Liver (tissue), 9 donors: Measurements from ENCODE around the gene LDAH. TPM values are rescaled to one million over a fixed set of nuclear protein-coding genes. Genes with fewer than 3 reads are reported as not detected.

Experiments
- DNase-seq: peaks from one replicate; pipeline ENCODE4 v3.0.0-alpha.2; 2017; ENCODE audit warnings: low spot score
- H3K27ac ChIP-seq, 2 donors: one replicate each; pipeline ENCODE4 v1.7.0; 2013; ENCODE audit warnings: inconsistent platforms in 2 of 2, low read length in 2 of 2, control low read depth in 1 of 2, low read depth in 1 of 2, mild to moderate bottlenecking in 1 of 2
- H3K27me3 ChIP-seq, 4 donors: one replicate each; pipeline versions ENCODE4 v1.6.1 to v1.7.0; 2013; ENCODE audit warnings: low read length in 3 of 4, inconsistent platforms in 1 of 4, mild to moderate bottlenecking in 1 of 4, moderate library complexity in 1 of 4; ENCODE audit not compliant: control insufficient read depth in 4 of 4, insufficient read depth in 4 of 4
- H3K36me3 ChIP-seq, 4 donors: one replicate each; pipeline versions ENCODE4 v1.6.1 to v1.7.0; 2013; ENCODE audit warnings: low read length in 3 of 4, mild to moderate bottlenecking in 3 of 4, low read depth in 1 of 4, moderate library complexity in 1 of 4; ENCODE audit not compliant: control insufficient read depth in 4 of 4, insufficient read depth in 3 of 4
- H3K4me1 ChIP-seq, 4 donors: one replicate each; pipeline versions ENCODE4 v1.6.1 to v1.7.0; 2013; ENCODE audit warnings: low read length in 3 of 4, mild to moderate bottlenecking in 3 of 4, moderate library complexity in 1 of 4; ENCODE audit not compliant: control insufficient read depth in 4 of 4, insufficient read depth in 4 of 4
- H3K4me3 ChIP-seq, 3 donors: one replicate each; pipeline versions ENCODE4 v1.6.1 to v1.7.0; 2013; ENCODE audit warnings: low read length in 3 of 3, control low read depth in 1 of 3, low read depth in 1 of 3, mild to moderate bottlenecking in 1 of 3
- H3K9ac ChIP-seq, 2 donors: one replicate each; pipeline ENCODE4 v1.7.0; 2013; ENCODE audit warnings: low read length in 2 of 2, mild to moderate bottlenecking in 2 of 2, moderate library complexity in 2 of 2, control low read depth in 1 of 2, low read depth in 1 of 2
- H3K9me3 ChIP-seq, 4 donors: one replicate each; pipeline versions ENCODE4 v1.6.1 to v1.7.0; 2013; ENCODE audit warnings: low read length in 3 of 4; ENCODE audit not compliant: control insufficient read depth in 4 of 4
- ATF3 ChIP-seq: IDR thresholded peaks from 2 replicates; pipeline ENCODE4 v1.6.1; 2016; ENCODE audit warnings: antibody characterized with exemption
- CTCF ChIP-seq: fragments of 150-350 bp; IDR thresholded peaks from 2 replicates; pipeline ENCODE4 v1.5.1; 2017; ENCODE audit warnings: improper control_type of control experiment, low read depth, low read length; ENCODE audit not compliant: missing input control
- EGR1 ChIP-seq, 2 donors: IDR thresholded peaks; 2 replicates each; pipeline ENCODE4 v1.6.1; 2016 to 2018; ENCODE audit warnings: antibody characterized with exemption in 2 of 2, low read depth in 2 of 2
- FOXA1 ChIP-seq: IDR thresholded peaks from 2 replicates; pipeline ENCODE4 v1.6.1; 2016; ENCODE audit warnings: antibody characterized with exemption
- FOXA2 ChIP-seq: IDR thresholded peaks from 2 replicates; pipeline ENCODE4 v1.6.1; 2016; ENCODE audit warnings: antibody characterized with exemption
- GABPA ChIP-seq, 2 donors: IDR thresholded peaks in 1 of 2; conservative IDR thresholded peaks in 1 of 2; 2 replicates each; pipeline ENCODE4 v1.6.1; 2016; ENCODE audit warnings: antibody characterized with exemption in 2 of 2, mild to moderate bottlenecking in 1 of 2, moderate library complexity in 1 of 2
- HNF4A ChIP-seq, 2 donors: conservative IDR thresholded peaks; 2 replicates each; pipeline ENCODE4 v1.6.1; 2016; ENCODE audit warnings: antibody characterized with exemption in 2 of 2, mild to moderate bottlenecking in 2 of 2
- HNF4G ChIP-seq: IDR thresholded peaks from 2 replicates; pipeline ENCODE4 v1.6.1; 2016; ENCODE audit warnings: antibody characterized with exemption
- JUND ChIP-seq, 2 donors: IDR thresholded peaks; 2 replicates each; pipeline ENCODE4 v1.6.1; 2016; ENCODE audit warnings: antibody characterized with exemption in 2 of 2
- MAX ChIP-seq: IDR thresholded peaks from 2 replicates; pipeline ENCODE4 v1.6.1; 2016; ENCODE audit warnings: antibody characterized with exemption
- NR2F2 ChIP-seq: IDR thresholded peaks from 2 replicates; pipeline ENCODE4 v1.6.1; 2016; ENCODE audit warnings: antibody characterized with exemption
- RAD21 ChIP-seq, 2 donors: IDR thresholded peaks; 2 replicates each; pipeline ENCODE4 v1.6.1; 2016; ENCODE audit warnings: antibody characterized with exemption in 2 of 2, mild to moderate bottlenecking in 2 of 2
- REST ChIP-seq: IDR thresholded peaks from 2 replicates; pipeline ENCODE4 v1.6.1; 2016; ENCODE audit warnings: antibody characterized with exemption, mild to moderate bottlenecking
- RXRA ChIP-seq, 2 donors: IDR thresholded peaks; 2 replicates each; pipeline ENCODE4 v1.6.1; 2017 to 2018; ENCODE audit warnings: antibody characterized with exemption in 2 of 2, mild to moderate bottlenecking in 1 of 2
- SP1 ChIP-seq: IDR thresholded peaks from 2 replicates; pipeline ENCODE4 v1.6.1; 2018; ENCODE audit warnings: antibody characterized with exemption, mild to moderate bottlenecking
- TAF1 ChIP-seq: conservative IDR thresholded peaks from 2 replicates; pipeline ENCODE4 v1.6.1; 2016; ENCODE audit warnings: antibody characterized with exemption, mild to moderate bottlenecking
- YY1 ChIP-seq: IDR thresholded peaks from 2 replicates; pipeline ENCODE4 v1.6.1; 2016; ENCODE audit warnings: antibody characterized with exemption, mild to moderate bottlenecking
- ZBTB33 ChIP-seq: IDR thresholded peaks from 2 replicates; pipeline ENCODE4 v1.6.1; 2016; ENCODE audit warnings: antibody characterized with exemption
- WGBS: extraction: QIAGEN DNeasy Blood & Tissue Kit; methylation state at CpG from one replicate; pipeline ENCODE4 v1.1.7; 2013; 5-methylcytosine and 5-hydroxymethylcytosine counted together
- polyA plus RNA-seq, 2 donors: library from polyadenylated mRNA; stranded (reverse) in 1 of 2; unstranded in 1 of 2; fragments of 200-250 nt in 1 of 2; fragments of >200 nt in 1 of 2; fragmentation: Nextera tagmentation in 1 of 2; extraction: Ambion mirVana in 1 of 2; gene quantifications; one replicate each; pipeline versions ENCODE4 v1.2.1 to v1.2.3, GENCODE V29; 2013 to 2015
- total RNA-seq, 2 donors: library from RNA; depleted of rRNA; stranded (reverse); fragments of >200 nt; gene quantifications; one replicate each; pipeline ENCODE4 v1.2.3, GENCODE V29; 2014
- donor health status: healthy.
- donor health status: healthy.
- donor health status: healthy.
- donor health status: healthy.
- donor health status: healthy.

Gene LDAH
- total and polyA plus RNA-seq, 4 donors: 5.8 to 17.7 (median 9.7) TPM

- Histone ChIP-seq H3K36me3 (peaks cover 0 to 3% (median 1%) of the 10 kb centered on the region in 4 donors), H3K27me3 (no peaks in the 10 kb centered on the region), H3K4me1 (peaks cover 2 to 38% (median 36%) of the 10 kb centered on the region in 4 donors), H3K9ac (peak overlapping the region; percentile 0 to 52), H3K27ac (peak overlapping the region; percentile 37 to 67), H3K9me3 (no peaks in the 10 kb centered on the region), H3K4me3 (peak overlapping the region; percentile 8 to 44 (median 10))
- TF ChIP-seq SP1 (peak; percentile 68), RXRA (IDR thresholded peaks at IDR 0.05) (peak; percentile 65 to 85), HNF4A (conservative IDR thresholded peaks at IDR 0.05) (peak; percentile 75 to 86), HNF4G (no peak), NR2F2 (no peak), ATF3 (peak; percentile 87), MAX (peak; percentile 56), FOXA1 (peak; percentile 70), YY1 (peak; percentile 92), TAF1 (peak; percentile 61), REST (peak; percentile 79), RAD21 (IDR thresholded peaks at IDR 0.05) (peak; percentile 41 to 48), CTCF (no peak), FOXA2 (peak; percentile 92), JUND (IDR thresholded peaks at IDR 0.05) (peak; percentile 18 to 79), EGR1 (IDR thresholded peaks at IDR 0.05; ENCODE audit: low read depth in 2 of 2) (peak; percentile 21 to 82), GABPA (IDR thresholded peaks at IDR 0.05 in 1 of 2, conservative IDR thresholded peaks at IDR 0.05 in 1 of 2) (no peak), ZBTB33 (peak; percentile 58)
- DNase-seq: no peak
- WGBS: 33% methylated on average over 11 of the region's 11 CpGs
These were observed 133.3 kb downstream of the LDAH start for GRCh38 chr2:20689428-20690264.
